ENCODE measurements around the gene GMPPB.
"Not testable (repeated sequence)": the region's sequence is repeated elsewhere in the genome, so short reads cannot be mapped to it uniquely, and the experiment has no call there.

- TF ChIP-seq ZNF274 (IDR thresholded peaks at IDR 0.05; ENCODE audit: low read depth, low read length); YY1 (IDR thresholded peaks at IDR 0.05; ENCODE audit: insufficient read depth, insufficient read length): not testable (repeated sequence)
Measured at GRCh38 chr3:49684453-49684852, 39.3 kb downstream of the GMPPB start.
